K562 (cell line): ENCODE data around the gene EXOC4. TPM values are rescaled to one million over a fixed set of nuclear protein-coding genes. Genes with fewer than 3 reads are reported as not detected.

Source experiments
- ATAC-seq: fragments of 200-7000 bp; cut with Tn5 transposase; 3 replicates; pipeline ENCODE4 v1.9.1; 2020; ENCODE audit warnings: moderate library complexity
- BruUV-seq: library from RNA; stranded (reverse); fragments of 400-500 nt; replicated peaks from 2 replicates; lab custom pipeline; 2021; lab: Mats Ljungman, UMichigan
- CTCF ChIA-PET: fragments of 300-600 bp; formaldehyde crosslinking; extraction: SDS; loops from one replicate; lab custom pipeline; 2021; ENCODE audit warnings: low intra/inter-chr PET ratio; lab: Yijun Ruan, JAX
- POLR2A ChIA-PET: fragments of 300-600, 350-650 bp; sonication (Branson Sonifier 250); formaldehyde crosslinking; extraction: SDS; loops from one replicate; lab custom pipeline; 2021; ENCODE audit warnings: antibody characterized with exemption, inconsistent platforms; lab: Yijun Ruan, JAX
- DNase-seq, 4 experiments: peaks; one replicate each; pipeline versions ENCODE4 v3.0.0 to v3.0.0-alpha.2; 2011 to 2018; ENCODE audit warnings: low spot score in 3 of 4, mixed read lengths in 3 of 4; ENCODE audit errors: extremely low read depth in 1 of 4
- FAIRE-seq: peaks from 2 replicates; lab custom pipeline; 2011; peaks lifted over from hg19 to GRCh38; lab: Jason Lieb, UNC
- H2AFZ ChIP-seq: 2 replicates; pipeline ENCODE4 v1.6.0; 2011; ENCODE audit warnings: low read depth, low read length, control low read depth, inconsistent platforms
- H3K27ac ChIP-seq: fragments of 200-600 bp; 3 replicates; pipeline ENCODE4 v1.8.0; 2011; ENCODE audit warnings: low read depth, mild to moderate bottlenecking, control low read depth, inconsistent platforms, low read length, moderate library complexity, mixed read lengths; ENCODE audit errors: extremely low read depth
- H3K27me3 ChIP-seq, 2 experiments: fragments of 300-600 bp in 1 of 2; 2 replicates in 1 of 2; 3 replicates in 1 of 2; pipeline versions ENCODE4 v1.6.0 to v1.8.0; 2011; ENCODE audit warnings: inconsistent platforms in 2 of 2, low read length in 2 of 2, mild to moderate bottlenecking in 1 of 2, mixed read lengths in 1 of 2, moderate library complexity in 1 of 2; ENCODE audit not compliant: control insufficient read depth in 2 of 2, insufficient read depth in 2 of 2
- H3K36me3 ChIP-seq: fragments of 300-600 bp; 3 replicates; pipeline ENCODE4 v1.8.0; 2011; ENCODE audit warnings: mild to moderate bottlenecking, low read length, inconsistent platforms; ENCODE audit not compliant: control insufficient read depth, insufficient read depth
- H3K4me1 ChIP-seq, 2 experiments: fragments of 200-600 bp in 1 of 2; replicated peaks in 1 of 2; 2 replicates in 1 of 2; 3 replicates in 1 of 2; pipeline versions ENCODE4 v1.5.1 to v1.8.0; 2011; ENCODE audit warnings: inconsistent platforms in 2 of 2, low read length in 2 of 2, mild to moderate bottlenecking in 1 of 2, mixed read lengths in 1 of 2, moderate library complexity in 1 of 2; ENCODE audit not compliant: control insufficient read depth in 2 of 2, insufficient read depth in 2 of 2
- H3K4me2 ChIP-seq: 2 replicates; pipeline ENCODE4 v1.6.1; 2011; ENCODE audit warnings: low read length, control low read depth, inconsistent platforms, mixed read lengths; ENCODE audit not compliant: insufficient read depth
- H3K4me3 ChIP-seq: fragments of 200-600 bp; sonication (generic), shearing (Covaris generic); 2 replicates; pipeline ENCODE4 v1.5.1; 2016; ENCODE audit warnings: control low read depth, inconsistent platforms
- H3K79me2 ChIP-seq: fragments of 200-600 bp; 3 replicates; pipeline ENCODE4 v1.8.0; 2011; ENCODE audit warnings: low read length, inconsistent platforms; ENCODE audit not compliant: control insufficient read depth, insufficient read depth
- H3K9ac ChIP-seq, 2 experiments: 2 replicates each; pipeline versions ENCODE4 v1.6.0 to v1.6.1; 2011; ENCODE audit warnings: low read depth in 2 of 2, low read length in 2 of 2, control low read depth in 1 of 2, inconsistent platforms in 1 of 2, mild to moderate bottlenecking in 1 of 2, mixed read lengths in 1 of 2; ENCODE audit not compliant: insufficient read depth in 1 of 2
- H3K9me1 ChIP-seq: one replicate; pipeline ENCODE4 v1.6.0; 2011; ENCODE audit warnings: inconsistent platforms, mild to moderate bottlenecking, low read length, moderate library complexity; ENCODE audit not compliant: control insufficient read depth, insufficient read depth
- H3K9me3 ChIP-seq: replicated peaks from 2 replicates; pipeline ENCODE4 v1.5.1; 2011; ENCODE audit warnings: low read depth, low read length, inconsistent platforms; ENCODE audit not compliant: control insufficient read depth, insufficient read depth
- H4K20me1 ChIP-seq: replicated peaks from 2 replicates; pipeline ENCODE4 v1.6.1; 2011; ENCODE audit warnings: low read length, inconsistent platforms, mixed read lengths; ENCODE audit not compliant: control insufficient read depth, insufficient read depth
- ATF1 ChIP-seq, 2 experiments: fragments of 450-650 bp in 1 of 2; IDR thresholded peaks; 2 replicates each; pipeline ENCODE4 v1.6.1; 2016; ENCODE audit warnings: missing compliant biosample characterization in 1 of 2, missing genetic modification characterization in 1 of 2
- CTCF ChIP-seq, 3 experiments: IDR thresholded peaks in 2 of 3; conservative IDR thresholded peaks in 1 of 3; 2 replicates each; pipeline ENCODE4 v1.5.1; 2011 to 2012; ENCODE audit warnings: low read length in 3 of 3, mild to moderate bottlenecking in 3 of 3, control low read depth in 2 of 3, improper control_type of control experiment in 1 of 3, inconsistent platforms in 1 of 3, low read depth in 1 of 3, mixed read lengths in 1 of 3, moderate library complexity in 1 of 3; ENCODE audit not compliant: insufficient read depth in 2 of 3
- PTRF ChIP-seq: fragments of 450-650 bp; IDR thresholded peaks from 2 replicates; pipeline ENCODE4 v1.6.1; 2016; ENCODE audit warnings: mild to moderate bottlenecking, missing genetic modification characterization, missing compliant biosample characterization
- ZNF589 ChIP-seq: fragments of 200-800 bp; sonication (Bioruptor generic); IDR thresholded peaks from 2 replicates; pipeline ENCODE4 v1.6.1; 2016; ENCODE audit warnings: low read depth, missing genetic modification characterization, missing compliant biosample characterization
- WGBS: fragments of 100-300 bp; shearing (Covaris generic); methylation state at CpG from one replicate; pipeline ENCODE4 v1.1.6; 2016; ENCODE audit warnings: low coverage, mixed read lengths; ENCODE audit not compliant: insufficient coverage; ENCODE audit errors: missing lambda C conversion rate; 5-methylcytosine and 5-hydroxymethylcytosine counted together
- in situ Hi-C: fragments of 300-500 bp; cut with MboI; formaldehyde crosslinking; loops from 4 replicates; pipeline ENCODE4 v1.15.0; 2018; ENCODE audit warnings: inconsistent platforms, mixed read lengths
- intact Hi-C: fragments of 100-400 bp; cut with micrococcal nuclease; formaldehyde crosslinking; loops from 2 replicates; pipeline ENCODE4 v1.14.2; 2022
- polyA plus RNA-seq, 8 experiments: library from polyadenylated mRNA; depleted of rRNA in 4 of 8; stranded (reverse) in 5 of 8; unstranded in 3 of 8; fragments of >200 nt; fragmentation: Nextera tagmentation in 2 of 8; fragmentation: Illumina TruSeq in 1 of 8; extraction: Ambion mirVana in 2 of 8; extraction: Trizol in 1 of 8; gene quantifications; 2 replicates each; pipeline versions ENCODE4 v1.2.1 to v1.2.3, GENCODE V29; 2011 to 2014; ENCODE audit warnings: inconsistent platforms in 1 of 8, missing spikeins in 1 of 8
- total RNA-seq, 7 experiments: library from RNA; depleted of rRNA in 6 of 7; stranded (reverse); fragments of >200 nt in 6 of 7; fragmentation: Illumina TruSeq in 2 of 7; extraction: Trizol in 2 of 7; gene quantifications; 2 replicates each; pipeline versions ENCODE4 v1.2.1 to v1.2.3, GENCODE V29; 2011 to 2021; ENCODE audit warnings: low replicate concordance in 1 of 7

The EXOC4 gene
- total and polyA plus RNA-seq, 9 of the 15 experiments (the other 6 are each of a cell fraction or from before 2014, with no cell fraction given) = 18.5 to 73.1 (median 46.6) TPM

GRCh38 chr7:134048166-134048565 lies 795.3 kb downstream of the EXOC4 start:
- no peaks in the 10 kb centered on the region for H3K9me3 ChIP-seq
- H3K27me3 ChIP-seq = no peaks in the 10 kb centered on the region
- no peak overlapping the region for H3K9ac ChIP-seq
- FAIRE-seq (no peak), ATAC-seq (no peak), DNase-seq (no peak)
- no TSS peak for BruUV-seq
- no peak overlapping the region for H3K27ac ChIP-seq
- H3K4me2 ChIP-seq = no peak overlapping the region
- ChIA-PET POLR2A (interaction anchor here (1.4 kb wide), 1 partner anchor 9 kb away, joined by 3 read pairs; no protein-coding TSS in a partner anchor), CTCF (no interaction called here)
- WGBS = 6% methylated on average over 1 of the region's 1 CpG
- intact Hi-C loops (no loop called here), in situ Hi-C loops (no loop called here)
- TF ChIP-seq CTCF (IDR thresholded peaks at IDR 0.05 in 2 of 3, conservative IDR thresholded peaks at IDR 0.05 in 1 of 3; ENCODE audit: insufficient read depth in 2 of 3, low read depth in 1 of 3, low read length in 3 of 3) = no peak
- 0 out of 2 replicates have a peak, but pooled peaks have one; percentile 15 for TF ChIP-seq PTRF (tag)
- no peaks in the 10 kb centered on the region for H3K36me3 ChIP-seq
- no peak overlapping the region for H2AFZ ChIP-seq
- no peaks in the 10 kb centered on the region for H3K79me2 ChIP-seq
- no peaks in the 10 kb centered on the region for H4K20me1 ChIP-seq
- H3K9me1 ChIP-seq = no peaks in the 10 kb centered on the region
- peaks cover 0 to 9% of the 10 kb centered on the region in 2 experiments; a peak in 2 of 5 replicates for H3K4me1 ChIP-seq
- no peak overlapping the region for H3K4me3 ChIP-seq

- Histone ChIP-seq H3K27me3 (no peaks in the 10 kb centered on the region), H3K9ac (no peak overlapping the region), H3K4me3 (no peak overlapping the region), H3K79me2 (no peaks in the 10 kb centered on the region), H3K9me1 (no peaks in the 10 kb centered on the region), H3K36me3 (no peaks in the 10 kb centered on the region), H3K4me2 (no peak overlapping the region), H3K27ac (no peak overlapping the region), H3K4me1 (no peaks in the 10 kb centered on the region; a peak in 1 of 5 replicates), H4K20me1 (no peaks in the 10 kb centered on the region), H2AFZ (no peak overlapping the region), H3K9me3 (no peaks in the 10 kb centered on the region)
- ATAC-seq = no peak
- no peak for TF ChIP-seq ATF1 (CRISPR knock-in tag; IDR thresholded peaks at IDR 0.05)
- TF ChIP-seq ATF1 (tag; IDR thresholded peaks at IDR 0.05) = no peak
- no peak for TF ChIP-seq ZNF589
- DNase-seq = no peak
- ChIA-PET CTCF (no interaction called here), POLR2A (interaction anchor here (0.6 to 1.3 kb wide), 2 partner anchors 11 to 1130 kb away, joined by 3 to 7 read pairs; no protein-coding TSS in a partner anchor)
- WGBS = 26% methylated on average over 2 of the region's 2 CpGs
- FAIRE-seq = no peak
- in situ Hi-C loops = no loop called here
- BruUV-seq = no TSS peak
- intact Hi-C loops = no loop called here
Measured at GRCh38 chr7:134051020-134051419, 798.1 kb downstream of the EXOC4 start.
